GM10248 (cell line): ENCODE measurements around the gene SIGLEC5.

Experiments used
- CTCF ChIA-PET: fragments of 300-600 bp; sonication (Branson Sonifier 250); formaldehyde crosslinking; extraction: SDS; loops from one replicate; lab custom pipeline; 2021; ENCODE audit warnings: antibody characterized with exemption; lab: Yijun Ruan, JAX
- POLR2A ChIA-PET: fragments of 350-650 bp; sonication (Branson Sonifier 250); formaldehyde crosslinking; extraction: SDS; loops from one replicate; lab custom pipeline; 2020; ENCODE audit warnings: antibody characterized with exemption; lab: Yijun Ruan, JAX
- DNase-seq: peaks from one replicate; pipeline ENCODE4 v3.0.0; 2012; ENCODE audit errors: extremely low spot score
- CTCF ChIP-seq: IDR thresholded peaks from 2 replicates; pipeline ENCODE4 v1.5.1; 2012; ENCODE audit warnings: mild to moderate bottlenecking, low read depth; ENCODE audit errors: extremely low read depth, missing control alignments, control extremely low read depth

SIGLEC5 gene

DNA sequence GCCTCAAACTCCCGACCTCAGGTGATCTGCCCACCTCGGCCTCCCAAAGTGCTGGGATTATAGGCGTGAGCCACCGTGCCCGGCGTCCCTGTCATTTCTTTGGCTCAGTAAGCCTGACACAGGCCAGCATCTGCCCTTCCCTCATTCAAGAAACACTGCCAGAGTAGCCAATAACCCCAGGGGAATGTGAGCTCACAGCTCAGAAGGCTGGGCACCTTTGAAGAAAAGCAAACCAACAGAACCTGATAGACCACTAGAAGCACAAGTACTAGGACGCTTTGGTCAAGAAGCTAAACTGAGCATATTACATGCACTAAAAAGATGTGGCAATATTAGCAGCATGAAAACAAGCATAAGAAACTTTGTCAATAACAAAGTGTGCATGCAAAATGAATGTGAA, 14.2 kb downstream of the SIGLEC5 start:
- TF ChIP-seq CTCF = no peak
- DNase-seq = no peak
- ChIA-PET CTCF (interaction anchor here (1.0 to 2.5 kb wide), 4 partner anchors 9 to 100 kb away, joined by 3 to 10 read pairs (median 6); no protein-coding TSS in a partner anchor), POLR2A (no interaction called here)

- ChIA-PET CTCF (interaction anchor here (1.0 to 2.5 kb wide), 7 partner anchors 10 to 99 kb away, joined by 3 to 10 read pairs (median 3); no protein-coding TSS in a partner anchor), POLR2A (no interaction called here)
- TF ChIP-seq CTCF = no peak
- no peak for DNase-seq
Observed at GRCh38 chr19:51614789-51615188, 15.4 kb downstream of the SIGLEC5 start.

GRCh38 chr19:51610576-51610975, 19.6 kb downstream of the SIGLEC5 start:
- TF ChIP-seq CTCF = no peak
- ChIA-PET CTCF (interaction anchor here (0.8 to 1.5 kb wide), 2 partner anchors 8 to 51 kb away, joined by 3 read pairs; no protein-coding TSS in a partner anchor), POLR2A (no interaction called here)
- DNase-seq = no peak

DNA sequence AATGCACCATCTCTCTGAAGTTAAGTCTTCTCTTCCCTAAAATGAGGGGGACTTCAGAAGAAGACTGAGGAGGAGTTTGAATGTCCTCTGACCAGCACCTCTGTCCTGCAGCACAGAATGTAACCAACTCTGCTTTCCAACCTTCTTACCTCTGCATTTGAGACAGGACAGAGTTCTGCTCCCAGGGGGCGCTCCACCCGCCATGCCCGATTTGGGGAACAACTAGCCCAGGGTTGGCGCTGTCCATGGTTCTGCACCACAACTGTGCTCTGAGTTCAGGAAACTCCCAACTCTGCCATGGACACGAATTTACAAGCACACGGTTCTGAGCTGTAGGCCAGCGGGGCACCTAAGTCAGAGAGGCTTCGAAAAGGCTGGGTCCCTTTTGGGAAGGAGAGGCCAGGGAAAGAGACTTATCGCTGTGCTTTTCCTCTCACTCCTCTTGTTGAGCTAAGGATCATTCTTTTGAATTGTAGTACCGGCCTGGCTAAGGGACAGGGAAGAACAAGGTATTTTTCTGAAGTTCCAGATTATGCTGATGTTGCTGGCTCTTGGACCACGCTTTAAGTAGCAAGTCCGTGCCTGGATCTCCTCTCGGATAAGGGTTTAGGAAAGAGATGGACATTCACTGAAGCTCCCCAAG, 22.2 kb downstream of the SIGLEC5 start:
- DNase-seq = peak; percentile 54
- TF ChIP-seq CTCF = peak; percentile 74
- CTCF ChIA-PET = interaction anchor here (0.7 to 2.7 kb wide), 19 partner anchors 11 to 190 kb away, joined by 3 to 12 read pairs (median 4); partner anchors contain the start of genes SIGLEC10 and ZNF175
- POLR2A ChIA-PET = no interaction called here

DNA sequence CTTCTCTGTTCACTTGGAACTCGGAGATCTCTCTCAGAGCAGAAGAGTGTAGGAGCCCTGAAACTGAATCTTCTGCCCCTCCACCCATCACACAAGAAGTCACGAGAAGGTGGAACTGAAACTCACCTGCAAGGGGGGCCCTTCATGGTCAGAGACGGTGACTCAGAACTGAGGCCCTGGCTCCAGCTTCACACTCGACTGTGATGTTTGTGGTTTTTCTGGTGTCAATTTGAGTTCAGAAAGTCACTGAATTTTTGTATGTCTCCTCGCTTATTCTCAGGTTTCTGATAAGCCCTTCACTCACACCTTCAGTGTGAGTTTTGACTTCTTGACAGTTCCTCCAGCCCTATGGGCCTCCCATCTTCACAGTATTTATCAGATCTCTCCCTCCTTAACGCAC, 23.1 kb downstream of the SIGLEC5 start:
- CTCF ChIA-PET = interaction anchor here (0.7 to 2.8 kb wide), 13 partner anchors 16 to 189 kb away, joined by 3 to 12 read pairs (median 3); partner anchors contain the start of gene SIGLEC10
- TF ChIP-seq CTCF = no peak
- POLR2A ChIA-PET = interaction anchor here (1.1 kb wide), 1 partner anchor 13 kb away, joined by 3 read pairs; no protein-coding TSS in a partner anchor
- DNase-seq = peak; percentile 88

DNA sequence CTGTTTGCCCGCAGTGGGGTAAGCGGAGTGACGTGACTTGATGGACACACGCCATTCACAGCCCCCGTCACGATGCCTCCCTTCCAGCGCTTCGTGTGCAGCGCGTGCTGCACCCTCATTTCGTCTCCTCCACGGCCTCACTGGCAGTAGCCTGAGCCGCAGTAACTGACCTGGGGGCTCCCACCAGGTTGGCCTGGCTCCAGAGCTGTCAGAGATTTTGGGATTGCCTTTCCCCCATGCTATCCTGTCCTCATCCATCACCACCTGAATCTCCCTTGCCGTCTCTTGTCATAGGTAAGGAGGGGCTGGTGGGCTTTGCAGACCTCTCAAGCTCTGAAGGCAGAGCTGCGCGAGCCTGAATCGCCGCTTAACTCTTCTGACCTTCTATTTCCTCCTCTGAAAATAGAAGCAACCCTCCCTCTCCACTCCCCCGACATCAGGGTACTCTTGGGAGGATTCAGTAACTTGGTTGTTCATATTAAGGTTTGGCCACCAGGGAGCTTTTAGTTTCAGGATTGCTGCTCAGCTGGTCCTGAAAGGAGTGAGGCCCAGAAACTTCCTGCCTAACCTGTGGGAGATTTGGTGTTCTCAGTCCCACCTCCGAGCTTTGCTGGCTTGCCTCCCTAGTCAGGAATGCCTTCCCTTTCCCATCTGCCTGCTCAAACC, 27.9 kb downstream of the SIGLEC5 start:
- ChIA-PET POLR2A (no interaction called here), CTCF (interaction anchor here (0.7 to 2.3 kb wide), 15 partner anchors 8 to 131 kb away, joined by 3 to 10 read pairs (median 3); no protein-coding TSS in a partner anchor)
- TF ChIP-seq CTCF = no peak
- DNase-seq = peak; percentile 63
